ENCODE measurements around the gene CCDC158. TPM values are rescaled to one million over a fixed set of nuclear protein-coding genes. Genes with fewer than 3 reads are reported as not detected.

CCDC158 gene
- total RNA-seq, 4 donors from 2014 or later = 0.32 to 0.75 (median 0.48) TPM; not detected in 1

DNA sequence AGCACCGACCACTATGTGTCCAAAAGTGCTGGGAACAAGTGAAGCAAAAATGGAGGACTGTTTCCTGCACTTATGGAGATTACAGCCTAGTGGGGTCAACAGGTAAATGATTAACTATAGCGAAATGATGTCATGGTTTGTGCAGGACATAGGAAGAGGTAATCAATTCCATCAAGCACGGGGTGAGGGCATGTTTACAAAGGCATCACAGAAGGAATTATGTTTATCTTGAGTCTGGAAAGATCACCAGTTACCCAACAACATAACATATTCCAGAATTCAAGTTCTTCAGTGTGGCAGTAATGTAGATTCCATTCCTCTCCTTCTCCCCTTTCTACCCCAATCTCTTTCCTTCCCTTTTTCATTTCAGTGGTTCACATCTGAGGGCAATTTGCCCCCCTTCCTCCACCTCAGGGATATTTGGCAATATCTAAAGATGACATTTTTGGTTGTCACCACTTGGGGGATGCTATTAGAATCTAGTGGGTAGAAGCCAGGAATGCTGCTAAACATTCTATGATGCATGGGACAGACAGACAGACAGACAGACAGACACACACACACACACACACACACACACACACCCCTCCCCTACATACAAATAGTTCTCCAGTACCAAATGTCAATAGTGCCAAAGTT, 145.3 kb downstream of the CCDC158 start:
- TF ChIP-seq, protein P1, sequence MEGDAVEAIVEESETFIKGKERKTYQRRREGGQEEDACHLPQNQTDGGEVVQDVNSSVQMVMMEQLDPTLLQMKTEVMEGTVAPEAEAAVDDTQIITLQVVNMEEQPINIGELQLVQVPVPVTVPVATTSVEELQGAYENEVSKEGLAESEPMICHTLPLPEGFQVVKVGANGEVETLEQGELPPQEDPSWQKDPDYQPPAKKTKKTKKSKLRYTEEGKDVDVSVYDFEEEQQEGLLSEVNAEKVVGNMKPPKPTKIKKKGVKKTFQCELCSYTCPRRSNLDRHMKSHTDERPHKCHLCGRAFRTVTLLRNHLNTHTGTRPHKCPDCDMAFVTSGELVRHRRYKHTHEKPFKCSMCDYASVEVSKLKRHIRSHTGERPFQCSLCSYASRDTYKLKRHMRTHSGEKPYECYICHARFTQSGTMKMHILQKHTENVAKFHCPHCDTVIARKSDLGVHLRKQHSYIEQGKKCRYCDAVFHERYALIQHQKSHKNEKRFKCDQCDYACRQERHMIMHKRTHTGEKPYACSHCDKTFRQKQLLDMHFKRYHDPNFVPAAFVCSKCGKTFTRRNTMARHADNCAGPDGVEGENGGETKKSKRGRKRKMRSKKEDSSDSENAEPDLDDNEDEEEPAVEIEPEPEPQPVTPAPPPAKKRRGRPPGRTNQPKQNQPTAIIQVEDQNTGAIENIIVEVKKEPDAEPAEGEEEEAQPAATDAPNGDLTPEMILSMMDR (IDR thresholded peaks at IDR 0.05) = no peak
- DNase-seq (ENCODE audit: low spot score) = no peak
- ATAC-seq (ENCODE audit: low FRiP score) = no peak

DNA sequence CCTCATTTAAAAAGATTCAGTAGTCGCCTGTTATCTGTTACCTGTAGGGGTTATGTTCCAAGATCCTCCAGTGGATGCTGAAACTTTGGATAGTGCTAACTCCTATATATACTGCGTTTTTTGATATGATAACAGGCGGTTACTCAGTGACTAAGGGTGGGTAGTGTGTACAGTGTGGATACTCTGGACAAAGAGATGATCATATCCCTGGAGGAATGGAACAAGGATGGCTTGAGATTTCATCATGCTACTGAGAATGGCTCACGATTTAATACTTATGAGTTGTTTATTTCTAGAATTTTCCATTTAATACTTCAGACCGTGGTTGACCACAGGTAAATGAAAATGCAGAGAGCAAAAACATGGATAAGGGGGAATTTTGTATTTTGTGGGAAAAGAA, 147.9 kb downstream of the CCDC158 start:
- DNase-seq (ENCODE audit: low spot score) (no peak), ATAC-seq (ENCODE audit: low FRiP score) (no peak)
- TF ChIP-seq, protein P1 (IDR thresholded peaks at IDR 0.05) = no peak

DNA sequence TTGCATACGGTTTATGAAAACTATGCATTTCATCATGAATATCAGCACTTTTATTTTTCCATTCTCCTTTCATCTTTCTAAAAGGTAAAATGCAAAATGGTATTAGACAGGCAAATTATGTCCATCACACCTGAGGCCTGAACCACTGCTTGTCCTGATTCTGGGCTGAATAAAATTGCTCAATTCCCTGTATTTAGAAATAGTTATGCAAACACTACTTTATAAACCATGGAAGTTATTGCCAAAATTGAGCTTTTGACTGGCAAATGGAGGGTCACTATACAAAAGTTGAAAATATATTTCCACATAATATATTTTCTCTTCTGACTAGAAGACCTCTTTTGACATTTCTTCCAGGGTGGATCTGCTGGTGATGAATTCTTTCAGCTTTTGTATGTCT, 148.4 kb downstream of the CCDC158 start:
- no peak for ATAC-seq (ENCODE audit: low FRiP score)
- no peak for DNase-seq (ENCODE audit: low spot score)
- TF ChIP-seq, protein P1 (IDR thresholded peaks at IDR 0.05) = no peak

DNA sequence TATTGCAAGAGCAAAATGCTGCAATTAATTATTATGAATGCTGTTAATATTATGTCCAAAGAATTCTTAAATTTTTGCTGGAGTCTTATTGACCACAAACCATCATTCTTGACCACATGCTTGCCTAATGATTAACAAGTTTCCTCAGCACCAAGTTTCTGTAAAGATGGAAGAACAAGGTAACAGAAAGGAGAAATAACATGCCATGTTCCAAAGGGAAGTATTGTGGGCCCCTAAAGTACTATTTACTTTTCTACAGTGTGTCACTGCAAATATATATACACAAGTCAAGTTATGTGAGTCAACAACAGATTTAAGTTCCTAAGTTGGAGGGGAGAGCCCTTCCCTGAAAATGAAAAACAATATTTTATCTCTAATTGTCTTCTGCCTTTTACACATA, 148.9 kb downstream of the CCDC158 start:
- TF ChIP-seq, protein P1 (IDR thresholded peaks at IDR 0.05) = no peak
- DNase-seq (ENCODE audit: low spot score) = no peak
- no peak for ATAC-seq (ENCODE audit: low FRiP score)

DNA sequence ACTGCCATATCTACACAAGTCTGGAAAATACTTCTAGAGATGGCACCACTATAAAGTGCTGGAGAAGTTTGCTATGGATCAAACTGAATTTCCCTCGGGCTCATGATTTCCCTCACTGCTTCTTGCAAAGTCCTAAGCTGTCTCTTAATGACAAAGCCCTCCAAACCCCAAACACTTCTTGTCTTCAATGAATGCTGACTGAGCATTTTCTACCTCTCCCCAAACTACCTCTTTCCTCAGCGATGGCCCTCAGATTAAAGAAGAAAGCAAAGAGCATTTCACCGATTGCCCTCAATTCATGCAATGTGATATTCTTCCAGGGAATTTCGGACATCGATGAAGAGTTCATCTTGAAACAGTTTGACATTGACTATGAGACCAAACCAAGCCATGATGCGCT, 149.7 kb downstream of the CCDC158 start:
- ATAC-seq (ENCODE audit: low FRiP score) (no peak), DNase-seq (ENCODE audit: low spot score) (no peak)
- TF ChIP-seq, protein P1 (IDR thresholded peaks at IDR 0.05) = no peak

DNA sequence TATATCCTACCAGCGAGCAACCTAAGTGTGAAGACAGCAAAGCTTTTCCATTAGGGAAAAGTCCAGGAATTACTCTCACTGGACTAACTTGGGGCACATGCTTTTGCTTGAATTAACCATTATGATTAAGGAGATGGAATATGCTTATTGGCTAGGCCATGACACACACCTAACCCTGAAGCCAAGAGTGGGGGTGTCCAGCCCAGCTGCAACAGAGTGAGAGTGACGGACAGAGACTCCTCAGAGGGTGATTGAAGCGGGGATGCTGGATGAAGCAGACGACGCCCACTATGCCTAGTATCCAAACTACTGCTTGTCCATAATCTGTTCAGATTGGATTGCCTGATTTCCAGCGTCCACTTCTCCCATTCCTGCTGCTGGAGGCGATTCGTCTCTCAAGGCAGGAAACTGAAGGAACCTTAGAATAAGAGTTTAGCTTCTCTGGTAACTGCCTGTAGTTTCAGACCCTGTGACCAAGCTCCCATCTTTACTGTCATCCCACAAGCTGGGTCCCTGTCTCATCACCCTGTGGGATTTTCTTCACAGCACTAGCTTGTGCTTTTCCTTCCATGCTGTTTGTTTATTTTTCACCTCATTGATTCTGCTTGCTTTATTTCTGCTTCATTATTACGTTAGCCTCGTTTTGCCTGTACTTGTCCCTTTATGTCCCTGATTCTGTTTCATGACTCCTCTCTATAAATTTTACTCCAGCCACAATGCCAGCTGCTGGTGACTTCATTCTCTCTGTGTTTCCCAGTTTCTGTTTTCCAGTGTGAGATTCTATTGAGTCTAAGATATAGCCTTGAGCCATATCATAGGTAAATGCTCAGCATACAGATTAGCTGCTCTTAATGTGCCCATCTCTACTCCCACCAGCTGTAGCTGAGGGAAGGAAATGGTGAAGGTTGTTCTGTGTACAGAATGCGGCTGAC, 150.4 kb downstream of the CCDC158 start:
- ATAC-seq (ENCODE audit: low FRiP score) (no peak), DNase-seq (ENCODE audit: low spot score) (no peak)
- TF ChIP-seq, protein P1 (IDR thresholded peaks at IDR 0.05) = no peak
